Measurements from ENCODE around the gene KL. TPM values are rescaled to one million over a fixed set of nuclear protein-coding genes. Genes with fewer than 3 reads are reported as not detected.

Gene KL
- total RNA-seq, 1 experiment from 2014 or later: not detected

DNA sequence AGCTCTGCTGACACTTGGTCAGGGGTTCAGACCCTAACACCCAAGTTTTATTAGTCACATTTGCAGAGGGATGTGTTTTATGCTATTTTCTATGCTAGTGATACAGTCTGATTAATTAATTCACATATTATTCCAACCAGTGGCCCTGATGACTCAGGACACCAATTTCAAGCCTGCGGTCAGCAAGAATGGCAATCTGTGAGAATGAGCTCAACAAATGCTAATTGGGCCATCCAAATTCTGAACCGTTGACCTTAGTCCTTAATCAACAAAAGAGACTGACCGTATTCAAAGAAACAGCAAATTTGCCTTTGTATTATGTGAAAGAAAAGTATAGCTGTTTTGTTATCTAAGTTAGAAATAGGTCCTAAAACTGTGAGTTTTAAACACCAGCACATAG is 9.6 kb upstream of the KL start (continued):
- TF ChIP-seq, protein P1, sequence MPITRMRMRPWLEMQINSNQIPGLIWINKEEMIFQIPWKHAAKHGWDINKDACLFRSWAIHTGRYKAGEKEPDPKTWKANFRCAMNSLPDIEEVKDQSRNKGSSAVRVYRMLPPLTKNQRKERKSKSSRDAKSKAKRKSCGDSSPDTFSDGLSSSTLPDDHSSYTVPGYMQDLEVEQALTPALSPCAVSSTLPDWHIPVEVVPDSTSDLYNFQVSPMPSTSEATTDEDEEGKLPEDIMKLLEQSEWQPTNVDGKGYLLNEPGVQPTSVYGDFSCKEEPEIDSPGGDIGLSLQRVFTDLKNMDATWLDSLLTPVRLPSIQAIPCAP (CRISPR knock-in tag; IDR thresholded peaks at IDR 0.05): no peak
- TF ChIP-seq JUN (CRISPR knock-in tag; IDR thresholded peaks at IDR 0.05) (no peak), IRF2 (CRISPR knock-in tag; IDR thresholded peaks at IDR 0.05; ENCODE audit: borderline replicate concordance, low read depth) (no peak), FOXJ3 (CRISPR knock-in tag; IDR thresholded peaks at IDR 0.05; ENCODE audit: borderline replicate concordance) (no peak)
- TF ChIP-seq, protein P2, sequence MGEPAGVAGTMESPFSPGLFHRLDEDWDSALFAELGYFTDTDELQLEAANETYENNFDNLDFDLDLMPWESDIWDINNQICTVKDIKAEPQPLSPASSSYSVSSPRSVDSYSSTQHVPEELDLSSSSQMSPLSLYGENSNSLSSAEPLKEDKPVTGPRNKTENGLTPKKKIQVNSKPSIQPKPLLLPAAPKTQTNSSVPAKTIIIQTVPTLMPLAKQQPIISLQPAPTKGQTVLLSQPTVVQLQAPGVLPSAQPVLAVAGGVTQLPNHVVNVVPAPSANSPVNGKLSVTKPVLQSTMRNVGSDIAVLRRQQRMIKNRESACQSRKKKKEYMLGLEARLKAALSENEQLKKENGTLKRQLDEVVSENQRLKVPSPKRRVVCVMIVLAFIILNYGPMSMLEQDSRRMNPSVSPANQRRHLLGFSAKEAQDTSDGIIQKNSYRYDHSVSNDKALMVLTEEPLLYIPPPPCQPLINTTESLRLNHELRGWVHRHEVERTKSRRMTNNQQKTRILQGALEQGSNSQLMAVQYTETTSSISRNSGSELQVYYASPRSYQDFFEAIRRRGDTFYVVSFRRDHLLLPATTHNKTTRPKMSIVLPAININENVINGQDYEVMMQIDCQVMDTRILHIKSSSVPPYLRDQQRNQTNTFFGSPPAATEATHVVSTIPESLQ (CRISPR knock-in tag; IDR thresholded peaks at IDR 0.05): no peak

DNA sequence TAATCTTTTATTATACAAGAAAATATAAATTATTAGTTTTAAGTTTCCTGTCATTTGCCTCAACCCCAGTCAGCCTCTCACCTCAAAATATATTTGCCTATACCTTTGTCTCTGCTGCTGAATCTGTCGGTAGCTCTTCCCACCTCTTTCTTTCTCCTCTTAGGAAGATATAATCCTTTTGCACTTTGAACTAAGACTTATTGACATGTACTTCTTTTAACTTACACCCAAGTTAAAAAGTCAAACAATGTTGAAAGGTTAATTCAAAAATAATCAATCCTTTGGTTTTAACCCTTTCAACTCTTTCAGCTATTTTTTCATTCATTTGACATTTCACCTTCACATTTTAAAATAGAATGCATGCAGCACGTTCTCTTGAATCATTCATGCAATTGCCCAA is 9.0 kb upstream of the KL start:
- Mint-ChIP-seq H3K27ac (no peak overlapping the region), H3K9me3 (peaks cover 48% of the 10 kb centered on the region), H3K36me3 (peaks cover 18% of the 10 kb centered on the region), H3K4me3 (no peak overlapping the region), H3K27me3 (ENCODE audit: low read depth) (no peaks in the 10 kb centered on the region; the same call in 1 of the 2 replicates), H3K4me1 (peaks cover 10% of the 10 kb centered on the region)
- ATAC-seq (no peak), DNase-seq (ENCODE audit: low spot score) (no peak)
- ChIA-PET POLR2A (no interaction called here), CTCF (no interaction called here)
- TF ChIP-seq NFYB (CRISPR knock-in tag; conservative IDR thresholded peaks at IDR 0.05; ENCODE audit: low read depth): no peak
- TF ChIP-seq, protein P3, sequence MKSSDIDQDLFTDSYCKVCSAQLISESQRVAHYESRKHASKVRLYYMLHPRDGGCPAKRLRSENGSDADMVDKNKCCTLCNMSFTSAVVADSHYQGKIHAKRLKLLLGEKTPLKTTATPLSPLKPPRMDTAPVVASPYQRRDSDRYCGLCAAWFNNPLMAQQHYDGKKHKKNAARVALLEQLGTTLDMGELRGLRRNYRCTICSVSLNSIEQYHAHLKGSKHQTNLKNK (CRISPR knock-in tag; IDR thresholded peaks at IDR 0.05): no peak
- TF ChIP-seq, protein P4, sequence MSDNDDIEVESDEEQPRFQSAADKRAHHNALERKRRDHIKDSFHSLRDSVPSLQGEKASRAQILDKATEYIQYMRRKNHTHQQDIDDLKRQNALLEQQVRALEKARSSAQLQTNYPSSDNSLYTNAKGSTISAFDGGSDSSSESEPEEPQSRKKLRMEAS (CRISPR knock-in tag; IDR thresholded peaks at IDR 0.05): no peak

DNA sequence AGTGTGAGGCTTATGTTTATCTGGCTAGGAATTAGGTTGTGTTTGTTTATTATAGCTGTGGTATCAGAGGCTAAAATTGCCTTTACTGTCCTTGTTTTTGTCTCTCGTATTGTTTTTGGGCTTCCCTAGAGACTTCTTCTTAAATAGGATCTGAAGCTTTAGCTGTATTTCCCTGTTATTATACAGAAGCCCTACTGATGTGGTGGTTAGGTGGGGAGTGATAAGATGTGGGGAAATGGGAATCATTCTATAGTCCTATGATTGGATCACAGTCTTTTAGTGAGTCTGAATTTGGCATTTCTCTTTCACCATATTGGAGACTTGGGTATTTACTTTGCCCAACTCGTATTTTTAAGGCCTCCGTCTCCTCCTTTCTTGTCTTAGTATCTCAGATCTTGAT is 8.3 kb upstream of the KL start:
- ChIA-PET CTCF (interaction anchor here (0.9 kb wide), 1 partner anchor 10 kb away, joined by 3 read pairs; no protein-coding TSS in a partner anchor), POLR2A (no interaction called here)
- TF ChIP-seq ZNF671 (CRISPR knock-in tag; IDR thresholded peaks at IDR 0.05) (no peak), SMAD3 (CRISPR knock-in tag; IDR thresholded peaks at IDR 0.05; ENCODE audit: borderline replicate concordance) (no peak), ZNF219 (CRISPR knock-in tag; IDR thresholded peaks at IDR 0.05; ENCODE audit: borderline replicate concordance) (no peak), ETV6 (CRISPR knock-in tag; IDR thresholded peaks at IDR 0.05) (no peak), TEAD1 (CRISPR knock-in tag; IDR thresholded peaks at IDR 0.05) (no peak)
- TF ChIP-seq, protein P5, sequence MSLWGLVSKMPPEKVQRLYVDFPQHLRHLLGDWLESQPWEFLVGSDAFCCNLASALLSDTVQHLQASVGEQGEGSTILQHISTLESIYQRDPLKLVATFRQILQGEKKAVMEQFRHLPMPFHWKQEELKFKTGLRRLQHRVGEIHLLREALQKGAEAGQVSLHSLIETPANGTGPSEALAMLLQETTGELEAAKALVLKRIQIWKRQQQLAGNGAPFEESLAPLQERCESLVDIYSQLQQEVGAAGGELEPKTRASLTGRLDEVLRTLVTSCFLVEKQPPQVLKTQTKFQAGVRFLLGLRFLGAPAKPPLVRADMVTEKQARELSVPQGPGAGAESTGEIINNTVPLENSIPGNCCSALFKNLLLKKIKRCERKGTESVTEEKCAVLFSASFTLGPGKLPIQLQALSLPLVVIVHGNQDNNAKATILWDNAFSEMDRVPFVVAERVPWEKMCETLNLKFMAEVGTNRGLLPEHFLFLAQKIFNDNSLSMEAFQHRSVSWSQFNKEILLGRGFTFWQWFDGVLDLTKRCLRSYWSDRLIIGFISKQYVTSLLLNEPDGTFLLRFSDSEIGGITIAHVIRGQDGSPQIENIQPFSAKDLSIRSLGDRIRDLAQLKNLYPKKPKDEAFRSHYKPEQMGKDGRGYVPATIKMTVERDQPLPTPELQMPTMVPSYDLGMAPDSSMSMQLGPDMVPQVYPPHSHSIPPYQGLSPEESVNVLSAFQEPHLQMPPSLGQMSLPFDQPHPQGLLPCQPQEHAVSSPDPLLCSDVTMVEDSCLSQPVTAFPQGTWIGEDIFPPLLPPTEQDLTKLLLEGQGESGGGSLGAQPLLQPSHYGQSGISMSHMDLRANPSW (CRISPR knock-in tag; conservative IDR thresholded peaks at IDR 0.05; ENCODE audit: low read depth): no peak
- TF ChIP-seq, protein P6, sequence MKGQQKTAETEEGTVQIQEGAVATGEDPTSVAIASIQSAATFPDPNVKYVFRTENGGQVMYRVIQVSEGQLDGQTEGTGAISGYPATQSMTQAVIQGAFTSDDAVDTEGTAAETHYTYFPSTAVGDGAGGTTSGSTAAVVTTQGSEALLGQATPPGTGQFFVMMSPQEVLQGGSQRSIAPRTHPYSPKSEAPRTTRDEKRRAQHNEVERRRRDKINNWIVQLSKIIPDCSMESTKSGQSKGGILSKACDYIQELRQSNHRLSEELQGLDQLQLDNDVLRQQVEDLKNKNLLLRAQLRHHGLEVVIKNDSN (CRISPR knock-in tag; IDR thresholded peaks at IDR 0.05): no peak
- TF ChIP-seq, protein P7, sequence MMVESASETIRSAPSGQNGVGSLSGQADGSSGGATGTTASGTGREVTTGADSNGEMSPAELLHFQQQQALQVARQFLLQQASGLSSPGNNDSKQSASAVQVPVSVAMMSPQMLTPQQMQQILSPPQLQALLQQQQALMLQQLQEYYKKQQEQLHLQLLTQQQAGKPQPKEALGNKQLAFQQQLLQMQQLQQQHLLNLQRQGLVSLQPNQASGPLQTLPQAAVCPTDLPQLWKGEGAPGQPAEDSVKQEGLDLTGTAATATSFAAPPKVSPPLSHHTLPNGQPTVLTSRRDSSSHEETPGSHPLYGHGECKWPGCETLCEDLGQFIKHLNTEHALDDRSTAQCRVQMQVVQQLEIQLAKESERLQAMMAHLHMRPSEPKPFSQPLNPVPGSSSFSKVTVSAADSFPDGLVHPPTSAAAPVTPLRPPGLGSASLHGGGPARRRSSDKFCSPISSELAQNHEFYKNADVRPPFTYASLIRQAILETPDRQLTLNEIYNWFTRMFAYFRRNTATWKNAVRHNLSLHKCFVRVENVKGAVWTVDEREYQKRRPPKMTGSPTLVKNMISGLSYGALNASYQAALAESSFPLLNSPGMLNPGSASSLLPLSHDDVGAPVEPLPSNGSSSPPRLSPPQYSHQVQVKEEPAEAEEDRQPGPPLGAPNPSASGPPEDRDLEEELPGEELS (CRISPR knock-in tag; IDR thresholded peaks at IDR 0.05): no peak
- Mint-ChIP-seq H3K4me3 (no peak overlapping the region), H3K4me1 (peaks cover 9% of the 10 kb centered on the region), H3K27me3 (ENCODE audit: low read depth) (peaks cover under 1% of the 10 kb centered on the region), H3K9me3 (peaks cover 43% of the 10 kb centered on the region), H3K36me3 (peaks cover 18% of the 10 kb centered on the region), H3K27ac (no peak overlapping the region)
- DNase-seq (ENCODE audit: low spot score): no peak
- no peak for ATAC-seq
